ENCODE results near the gene SBNO1.

DNA sequence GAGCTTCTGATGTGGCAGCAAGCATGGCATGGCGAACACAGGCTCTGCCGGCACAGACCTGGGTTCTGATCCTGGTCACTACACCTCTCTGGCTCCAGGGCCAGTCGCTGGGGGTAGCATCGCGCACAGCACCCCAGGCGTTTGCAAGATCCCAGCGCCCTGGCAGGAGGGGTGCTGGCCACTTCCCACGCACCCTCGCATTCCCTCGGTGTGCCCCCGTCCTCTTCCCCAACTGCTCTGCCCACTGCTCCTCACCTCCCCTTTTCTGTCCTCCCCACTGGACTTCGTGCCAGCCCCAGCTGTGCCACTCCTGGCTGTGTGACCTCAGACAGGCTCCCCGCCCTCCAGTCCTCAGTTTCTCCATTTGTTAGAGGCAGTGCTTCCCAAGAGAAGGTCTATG is 95.8 kb downstream of the SBNO1 start:
- no peak for TF ChIP-seq POLR2A (IDR thresholded peaks at IDR 0.05; ENCODE audit: low read depth)
- TF ChIP-seq, protein P1, sequence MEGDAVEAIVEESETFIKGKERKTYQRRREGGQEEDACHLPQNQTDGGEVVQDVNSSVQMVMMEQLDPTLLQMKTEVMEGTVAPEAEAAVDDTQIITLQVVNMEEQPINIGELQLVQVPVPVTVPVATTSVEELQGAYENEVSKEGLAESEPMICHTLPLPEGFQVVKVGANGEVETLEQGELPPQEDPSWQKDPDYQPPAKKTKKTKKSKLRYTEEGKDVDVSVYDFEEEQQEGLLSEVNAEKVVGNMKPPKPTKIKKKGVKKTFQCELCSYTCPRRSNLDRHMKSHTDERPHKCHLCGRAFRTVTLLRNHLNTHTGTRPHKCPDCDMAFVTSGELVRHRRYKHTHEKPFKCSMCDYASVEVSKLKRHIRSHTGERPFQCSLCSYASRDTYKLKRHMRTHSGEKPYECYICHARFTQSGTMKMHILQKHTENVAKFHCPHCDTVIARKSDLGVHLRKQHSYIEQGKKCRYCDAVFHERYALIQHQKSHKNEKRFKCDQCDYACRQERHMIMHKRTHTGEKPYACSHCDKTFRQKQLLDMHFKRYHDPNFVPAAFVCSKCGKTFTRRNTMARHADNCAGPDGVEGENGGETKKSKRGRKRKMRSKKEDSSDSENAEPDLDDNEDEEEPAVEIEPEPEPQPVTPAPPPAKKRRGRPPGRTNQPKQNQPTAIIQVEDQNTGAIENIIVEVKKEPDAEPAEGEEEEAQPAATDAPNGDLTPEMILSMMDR (IDR thresholded peaks at IDR 0.05) = no peak
- TF ChIP-seq EP300 (IDR thresholded peaks at IDR 0.05) = no peak
